Measurements from ENCODE around the gene DERA.

- TF ChIP-seq CTCF (conservative IDR thresholded peaks at IDR 0.05): peak; percentile 49; the same call in 1 of the 2 replicates
- TF ChIP-seq EZH2 (IDR thresholded peaks at IDR 0.05; ENCODE audit: low read depth): no peak
These were observed 165.4 kb downstream of the DERA start for GRCh38 chr12:16076557-16076956.
